Measurements from ENCODE around the gene NUDCD3.

GRCh38 chr7:44348851-44349781 is 141.3 kb downstream of the NUDCD3 start:
- no peak for TF ChIP-seq PATZ1 (CRISPR knock-in tag; IDR thresholded peaks at IDR 0.05; ENCODE audit: borderline replicate concordance)
- TF ChIP-seq ZNF8 (CRISPR knock-in tag; IDR thresholded peaks at IDR 0.05), result no peak
- no peak for TF ChIP-seq CSRNP3 (CRISPR knock-in tag; IDR thresholded peaks at IDR 0.05)
- TF ChIP-seq ZNF70 (CRISPR knock-in tag; IDR thresholded peaks at IDR 0.05), result no peak
- no peak for TF ChIP-seq ZNF565 (CRISPR knock-in tag; conservative IDR thresholded peaks at IDR 0.05; ENCODE audit: low read depth)
- TF ChIP-seq ISL1 (CRISPR knock-in tag; IDR thresholded peaks at IDR 0.05), result no peak
- no peak for TF ChIP-seq ARNTL (CRISPR knock-in tag; IDR thresholded peaks at IDR 0.05; ENCODE audit: borderline replicate concordance, low read depth)
- no peak for TF ChIP-seq ESRRG (CRISPR knock-in tag; IDR thresholded peaks at IDR 0.05)
- no peak for TF ChIP-seq RARB (CRISPR knock-in tag; IDR thresholded peaks at IDR 0.05)
- no peak for TF ChIP-seq ZFP30 (CRISPR knock-in tag; IDR thresholded peaks at IDR 0.05)
- TF ChIP-seq CSDC2 (CRISPR knock-in tag; IDR thresholded peaks at IDR 0.05), result no peak
- no peak for TF ChIP-seq OSR1 (CRISPR knock-in tag; IDR thresholded peaks at IDR 0.05)
- TF ChIP-seq POU6F1 (CRISPR knock-in tag; IDR thresholded peaks at IDR 0.05; ENCODE audit: borderline replicate concordance, low read depth), result no peak

Measured in SK-N-SH treated with all-trans-retinoic acid at 6 μM for 48 hours (cell line).